CD14-positive monocyte (primary cell): ENCODE results near the gene USP24. TPM values are rescaled to one million over a fixed set of nuclear protein-coding genes. Genes with fewer than 3 reads are reported as not detected.

Source experiments
- DNase-seq, 3 donors: peaks; one replicate each; pipeline ENCODE4 v3.0.0-alpha.2; 2011 to 2022
- H2AFZ ChIP-seq: 2 replicates; pipeline ENCODE4 v1.6.0; 2012; ENCODE audit warnings: mild to moderate bottlenecking, low read depth, low read length, inconsistent platforms; ENCODE audit not compliant: insufficient read depth, poor library complexity, severe bottlenecking
- H3K27ac ChIP-seq, 2 donors: 1 replicate in 1 of 2; 2 replicates in 1 of 2; pipeline ENCODE4 v1.5.1; 2012 to 2013; ENCODE audit warnings: low read length in 2 of 2, control low read depth in 1 of 2, inconsistent platforms in 1 of 2, low read depth in 1 of 2, mild to moderate bottlenecking in 1 of 2
- H3K27me3 ChIP-seq, 2 donors: one replicate each; pipeline versions ENCODE4 v1.6.0 to v1.6.1; 2011 to 2013; ENCODE audit warnings: low read length in 2 of 2; ENCODE audit not compliant: control insufficient read depth in 2 of 2, insufficient read depth in 2 of 2
- H3K36me3 ChIP-seq, 2 donors: replicated peaks in 1 of 2; 1 replicate in 1 of 2; 2 replicates in 1 of 2; pipeline versions ENCODE4 v1.5.1 to v1.6.1; 2012 to 2013; ENCODE audit warnings: low read length in 2 of 2, control low read depth in 1 of 2, inconsistent platforms in 1 of 2, mild to moderate bottlenecking in 1 of 2; ENCODE audit not compliant: insufficient read depth in 2 of 2, control insufficient read depth in 1 of 2
- H3K4me1 ChIP-seq, 2 donors: 1 replicate in 1 of 2; 2 replicates in 1 of 2; pipeline versions ENCODE4 v1.5.1 to v1.6.1; 2012 to 2013; ENCODE audit warnings: low read length in 2 of 2, control low read depth in 1 of 2, inconsistent platforms in 1 of 2, mild to moderate bottlenecking in 1 of 2, moderate library complexity in 1 of 2; ENCODE audit not compliant: insufficient read depth in 2 of 2, control insufficient read depth in 1 of 2
- H3K4me2 ChIP-seq: replicated peaks from 2 replicates; pipeline ENCODE3; 2012; ENCODE audit warnings: low read length, moderate library complexity, mild to moderate bottlenecking; ENCODE audit not compliant: poor library complexity, severe bottlenecking; ENCODE audit errors: extremely low read depth
- H3K4me3 ChIP-seq, 3 experiments: fragments of 200-600 bp in 1 of 3; sonication (generic) in 1 of 3; replicated peaks in 1 of 3; 1 replicate in 2 of 3; 2 replicates in 1 of 3; pipeline ENCODE4 v1.5.1; 2011 to 2013; ENCODE audit warnings: low read length in 3 of 3, mild to moderate bottlenecking in 3 of 3, control low read depth in 2 of 3, low read depth in 2 of 3, inconsistent platforms in 1 of 3, moderate library complexity in 1 of 3
- H3K79me2 ChIP-seq: 2 replicates; pipeline ENCODE4 v1.6.0; 2012; ENCODE audit warnings: mild to moderate bottlenecking, control low read depth, inconsistent platforms, low read length, moderate library complexity; ENCODE audit not compliant: insufficient read depth
- H3K9ac ChIP-seq: 2 replicates; pipeline ENCODE4 v1.6.0; 2017; ENCODE audit warnings: low read length, mild to moderate bottlenecking; ENCODE audit not compliant: insufficient read depth, poor library complexity, severe bottlenecking
- H3K9me3 ChIP-seq, 2 donors: replicated peaks in 1 of 2; 1 replicate in 1 of 2; 2 replicates in 1 of 2; pipeline versions ENCODE4 v1.5.1 to v1.6.1; 2012 to 2013; ENCODE audit warnings: low read length in 2 of 2, control low read depth in 1 of 2; ENCODE audit not compliant: control insufficient read depth in 1 of 2, insufficient read depth in 1 of 2
- H4K20me1 ChIP-seq: 2 replicates; pipeline ENCODE4 v1.6.0; 2012; ENCODE audit warnings: mild to moderate bottlenecking, low read length, control low read depth, moderate library complexity; ENCODE audit not compliant: insufficient read depth
- H3K27ac Mint-ChIP-seq, 7 donors: one replicate each; pipeline ENCODE4 v1.8.0; 2020; ENCODE audit warnings: mild to moderate bottlenecking in 7 of 7, mixed read lengths in 7 of 7, moderate library complexity in 6 of 7, inconsistent platforms in 2 of 7
- H3K27me3 Mint-ChIP-seq, 3 donors: one replicate each; pipeline ENCODE4 v1.8.0; 2021 to 2022; ENCODE audit warnings: low read depth in 3 of 3, mild to moderate bottlenecking in 3 of 3, mixed read lengths in 3 of 3, moderate library complexity in 3 of 3, inconsistent platforms in 1 of 3
- H3K36me3 Mint-ChIP-seq, 2 donors: one replicate each; pipeline ENCODE4 v1.8.0; 2020; ENCODE audit warnings: mixed read lengths in 2 of 2, inconsistent platforms in 1 of 2, mild to moderate bottlenecking in 1 of 2
- H3K4me1 Mint-ChIP-seq: one replicate; pipeline ENCODE4 v1.8.0; 2020; ENCODE audit warnings: mild to moderate bottlenecking, mixed read lengths
- H3K4me3 Mint-ChIP-seq, 2 donors: one replicate each; pipeline ENCODE4 v1.8.0; 2020; ENCODE audit warnings: mild to moderate bottlenecking in 2 of 2, mixed read lengths in 2 of 2, moderate library complexity in 1 of 2
- H3K9me3 Mint-ChIP-seq, 7 donors: one replicate each; pipeline ENCODE4 v1.8.0; 2020 to 2022; ENCODE audit warnings: mixed read lengths in 7 of 7, mild to moderate bottlenecking in 6 of 7, moderate library complexity in 6 of 7, inconsistent platforms in 2 of 7
- WGBS: methylation state at CpG from one replicate; pipeline ENCODE4 v1.1.5; 2013; ENCODE audit warnings: missing lambda C conversion rate; ENCODE audit not compliant: insufficient coverage; 5-methylcytosine and 5-hydroxymethylcytosine counted together
- intact Hi-C, 2 donors: fragments of 100-400 bp; cut with micrococcal nuclease; formaldehyde crosslinking; loops; one replicate each; pipeline versions ENCODE4 v1.15.0 to v1.15.1; 2023
- polyA plus RNA-seq, 3 donors: library from polyadenylated mRNA; depleted of rRNA in 1 of 3; unstranded in 2 of 3; stranded (reverse) in 1 of 3; fragments of 300-500 nt in 2 of 3; fragments of >200 nt in 1 of 3; fragmentation: Illumina TruSeq in 2 of 3; gene quantifications; 1 replicate in 2 of 3; 2 replicates in 1 of 3; pipeline ENCODE4 v1.2.3, GENCODE V29; 2012 to 2021
- TF ChIP-seq, protein P1 (sequence below): fragments of 200-600 bp; IDR thresholded peaks from one replicate; pipeline ENCODE4 v1.8.0; 2022; ENCODE audit warnings: antibody characterized with exemption, mild to moderate bottlenecking

The USP24 gene
- polyA plus RNA-seq, 3 donors: 1.1 to 14.2 (median 2.1) TPM

DNA sequence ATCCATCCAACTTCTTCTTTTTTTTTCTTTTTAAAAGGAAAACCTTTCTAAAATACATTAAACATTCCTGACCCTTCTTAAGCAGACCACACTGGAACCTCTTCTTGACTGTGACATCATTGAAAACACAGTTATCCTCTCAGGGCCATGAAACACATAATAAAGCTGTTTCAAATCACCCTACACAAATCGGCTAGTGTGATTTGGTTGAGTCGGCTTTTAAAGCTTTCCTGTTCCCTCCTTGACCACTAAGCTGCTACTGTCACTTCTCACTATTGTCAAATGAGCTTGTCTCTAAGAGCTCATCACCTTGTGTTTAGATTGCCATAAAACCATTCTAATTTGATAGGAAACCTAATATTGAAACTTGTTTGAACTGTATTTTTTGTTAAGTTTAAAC, 5.9 kb downstream of the USP24 start:
- Histone ChIP-seq H3K9me3 (no peaks in the 10 kb centered on the region), H3K9ac (no peak overlapping the region), H4K20me1 (peaks cover 93% of the 10 kb centered on the region), H2AFZ (no peak overlapping the region), H3K27ac (peak overlapping the region in 1 of 2 donors; percentile 5), H3K36me3 (peaks cover 0 to 6% of the 10 kb centered on the region in 2 donors), H3K4me3 (no peak overlapping the region), H3K4me1 (peaks cover 46 to 58% of the 10 kb centered on the region in 2 donors), H3K4me2 (no peak overlapping the region), H3K79me2 (peaks cover 100% of the 10 kb centered on the region), H3K27me3 (no peaks in the 10 kb centered on the region)
- H3K9me3 Mint-ChIP-seq: no peaks in the 10 kb centered on the region
- no CpG with 5 or more reads among the region's 2 CpGs for WGBS
- peaks cover 14 to 17% of the 10 kb centered on the region in 2 donors for H3K36me3 Mint-ChIP-seq
- H3K27me3 Mint-ChIP-seq: no peaks in the 10 kb centered on the region
- TF ChIP-seq, protein P1, sequence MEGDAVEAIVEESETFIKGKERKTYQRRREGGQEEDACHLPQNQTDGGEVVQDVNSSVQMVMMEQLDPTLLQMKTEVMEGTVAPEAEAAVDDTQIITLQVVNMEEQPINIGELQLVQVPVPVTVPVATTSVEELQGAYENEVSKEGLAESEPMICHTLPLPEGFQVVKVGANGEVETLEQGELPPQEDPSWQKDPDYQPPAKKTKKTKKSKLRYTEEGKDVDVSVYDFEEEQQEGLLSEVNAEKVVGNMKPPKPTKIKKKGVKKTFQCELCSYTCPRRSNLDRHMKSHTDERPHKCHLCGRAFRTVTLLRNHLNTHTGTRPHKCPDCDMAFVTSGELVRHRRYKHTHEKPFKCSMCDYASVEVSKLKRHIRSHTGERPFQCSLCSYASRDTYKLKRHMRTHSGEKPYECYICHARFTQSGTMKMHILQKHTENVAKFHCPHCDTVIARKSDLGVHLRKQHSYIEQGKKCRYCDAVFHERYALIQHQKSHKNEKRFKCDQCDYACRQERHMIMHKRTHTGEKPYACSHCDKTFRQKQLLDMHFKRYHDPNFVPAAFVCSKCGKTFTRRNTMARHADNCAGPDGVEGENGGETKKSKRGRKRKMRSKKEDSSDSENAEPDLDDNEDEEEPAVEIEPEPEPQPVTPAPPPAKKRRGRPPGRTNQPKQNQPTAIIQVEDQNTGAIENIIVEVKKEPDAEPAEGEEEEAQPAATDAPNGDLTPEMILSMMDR: peak; percentile 23
- peak in 2 of 3 donors; percentile 11 to 13 for DNase-seq
- H3K27ac Mint-ChIP-seq: peak overlapping the region in 5 of 7 donors; percentile 7 to 90 (median 37)
- peak overlapping the region in 1 of 2 donors; percentile 50 for H3K4me3 Mint-ChIP-seq
- intact Hi-C loops: no loop called here
- peaks cover 71% of the 10 kb centered on the region for H3K4me1 Mint-ChIP-seq

DNA sequence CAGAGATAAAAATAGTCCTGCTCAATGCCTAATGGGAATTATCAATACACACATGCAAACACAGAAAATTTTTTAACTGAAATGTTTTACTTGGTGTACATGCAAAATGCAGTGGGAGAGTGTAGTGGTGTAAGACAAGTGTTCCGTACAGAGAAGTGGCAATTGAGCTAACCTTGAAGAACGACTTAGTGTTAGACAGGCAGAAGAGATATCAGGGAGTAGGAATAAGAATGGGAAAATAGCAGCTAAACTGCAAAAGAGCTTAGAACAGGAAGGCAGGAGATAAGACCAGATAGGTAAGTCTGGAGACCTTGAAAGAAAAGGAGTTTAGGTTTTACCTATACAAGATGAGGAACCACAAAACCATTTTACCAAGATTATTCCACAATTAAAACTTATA, 9.0 kb downstream of the USP24 start:
- H2AFZ ChIP-seq: no peak overlapping the region
- H3K4me1 Mint-ChIP-seq: peaks cover 44% of the 10 kb centered on the region
- peaks cover 99% of the 10 kb centered on the region for H3K79me2 ChIP-seq
- H3K9ac ChIP-seq: no peak overlapping the region
- no peak overlapping the region for H3K4me2 ChIP-seq
- TF ChIP-seq, protein P1: no peak
- DNase-seq: no peak
- H3K27me3 ChIP-seq: no peaks in the 10 kb centered on the region
- H3K27ac Mint-ChIP-seq: peak overlapping the region in 1 of 7 donors; percentile 0
- H3K9me3 Mint-ChIP-seq: no peaks in the 10 kb centered on the region
- H3K9me3 ChIP-seq: no peaks in the 10 kb centered on the region
- peaks cover 14 to 17% of the 10 kb centered on the region in 2 donors for H3K36me3 Mint-ChIP-seq
- peaks cover 0 to 6% of the 10 kb centered on the region in 2 donors for H3K36me3 ChIP-seq
- no peak overlapping the region for H3K4me3 Mint-ChIP-seq
- H3K27ac ChIP-seq: no peak overlapping the region
- H3K4me1 ChIP-seq: peaks cover 15 to 27% of the 10 kb centered on the region in 2 donors
- peaks cover 93% of the 10 kb centered on the region for H4K20me1 ChIP-seq
- 90% methylated on average over 2 of the region's 2 CpGs for whole genome bisulfite sequencing
- intact Hi-C loops: no loop called here
- H3K4me3 ChIP-seq: no peak overlapping the region
- H3K27me3 Mint-ChIP-seq: peaks cover 0 to 1% (median 0%) of the 10 kb centered on the region in 3 donors
